NB4 (cell line): ENCODE results near the gene UTY.

Source experiments
- CTCF ChIP-seq: IDR thresholded peaks from one replicate; pipeline ENCODE4 v1.5.1; 2012; ENCODE audit warnings: low read depth, low read length
- MAX ChIP-seq: IDR thresholded peaks from 2 replicates; pipeline ENCODE4 v1.6.1; 2011; ENCODE audit warnings: low read depth, low read length
- POLR2A ChIP-seq: IDR thresholded peaks from 2 replicates; pipeline ENCODE4 v1.6.1; 2011; ENCODE audit warnings: mild to moderate bottlenecking; ENCODE audit not compliant: insufficient read length; ENCODE audit errors: extremely low read depth

DNA sequence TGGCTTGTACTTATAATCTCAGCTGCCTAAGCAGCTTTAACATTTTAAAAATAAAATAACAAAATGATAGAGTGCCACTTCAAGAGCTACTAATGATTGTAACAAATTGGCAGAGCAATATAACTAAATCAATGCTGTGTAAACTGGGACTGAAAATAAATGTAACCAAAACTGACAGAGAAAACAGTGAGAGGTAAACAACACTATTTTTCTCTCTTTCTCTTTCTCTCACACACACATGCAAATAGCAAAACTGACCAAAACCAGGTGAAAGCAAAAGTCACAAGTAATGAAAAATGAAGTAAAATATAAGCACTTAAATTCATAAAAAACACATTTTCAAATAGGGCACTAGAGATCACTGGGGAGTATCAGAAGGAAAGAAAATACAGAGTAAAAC is 109.6 kb downstream of the UTY start:
- TF ChIP-seq POLR2A (no peak), MAX (no peak), CTCF (no peak)
